PC-3 (cell line): ENCODE results near the gene PREX1. TPM values are rescaled to one million over a fixed set of nuclear protein-coding genes. Genes with fewer than 3 reads are reported as not detected.

Source experiments
- ATAC-seq: fragments of 200-7000 bp; cut with Tn5 transposase; 2 replicates; pipeline ENCODE4 v1.9.1; 2020; ENCODE audit warnings: mild to moderate bottlenecking, moderate library complexity
- BruUV-seq: library from RNA; stranded (reverse); fragments of 400-500 nt; replicated peaks from 2 replicates; lab custom pipeline; 2021; lab: Mats Ljungman, UMichigan
- CTCF ChIA-PET: fragments of 300-600 bp; sonication (Branson Sonifier 250); formaldehyde crosslinking; loops from one replicate; lab custom pipeline; 2022; ENCODE audit warnings: antibody characterized with exemption; lab: Charles Lee
- POLR2A ChIA-PET: fragments of 300-600 bp; sonication (Branson Sonifier 250); formaldehyde crosslinking; loops from one replicate; lab custom pipeline; 2022; ENCODE audit warnings: antibody characterized with exemption; ENCODE audit not compliant: unreplicated experiment; lab: Charles Lee
- DNase-seq: peaks from one replicate; pipeline ENCODE4 v3.0.0-alpha.2; 2015
- H2AFZ ChIP-seq: fragments of 300-600 bp; sonication (generic); 2 replicates; pipeline ENCODE4 v1.6.0; 2016; ENCODE audit warnings: antibody characterized with exemption, low read length
- H3F3A ChIP-seq: fragments of 300-600 bp; sonication (generic); one replicate; pipeline ENCODE4 v1.6.0; 2017; ENCODE audit warnings: antibody characterized with exemption, low read length, control low read depth, mild to moderate bottlenecking; ENCODE audit not compliant: unreplicated experiment
- H3K27ac ChIP-seq: fragments of 300-600 bp; sonication (generic); 2 replicates; pipeline ENCODE4 v1.5.1; 2016; ENCODE audit warnings: mild to moderate bottlenecking, low read length
- H3K27me3 ChIP-seq: fragments of 300-600 bp; sonication (generic); 2 replicates; pipeline ENCODE4 v1.6.1; 2016; ENCODE audit warnings: low read length, mixed read lengths
- H3K36me3 ChIP-seq: fragments of 300-600 bp; sonication (generic); 2 replicates; pipeline ENCODE4 v1.6.1; 2016; ENCODE audit warnings: low read depth, mixed run types, low read length, mixed read lengths
- H3K4me1 ChIP-seq: fragments of 300-600 bp; sonication (generic); 2 replicates; pipeline ENCODE4 v1.5.1; 2016; ENCODE audit warnings: low read length; ENCODE audit not compliant: insufficient read depth
- H3K4me2 ChIP-seq: fragments of 300-600 bp; sonication (generic); 2 replicates; pipeline ENCODE4 v1.6.0; 2016; ENCODE audit warnings: low read length
- H3K4me3 ChIP-seq: fragments of 300-600 bp; sonication (generic); 2 replicates; pipeline ENCODE4 v1.5.1; 2016; ENCODE audit warnings: mild to moderate bottlenecking, low read length, mixed read lengths
- H3K79me2 ChIP-seq: fragments of 300-600 bp; sonication (generic); 2 replicates; pipeline ENCODE4 v1.6.1; 2017; ENCODE audit warnings: low read length, mixed read lengths
- H3K9ac ChIP-seq: fragments of 300-600 bp; sonication (generic); 2 replicates; pipeline ENCODE4 v1.6.0; 2016; ENCODE audit warnings: mild to moderate bottlenecking, low read length
- H3K9me2 ChIP-seq: fragments of 300-600 bp; sonication (generic); replicated peaks from 2 replicates; pipeline ENCODE4 v1.6.1; 2016; ENCODE audit warnings: mixed run types, low read length, mixed read lengths
- H3K9me3 ChIP-seq: fragments of 300-600 bp; sonication (generic); 2 replicates; pipeline ENCODE4 v1.6.1; 2016; ENCODE audit warnings: low read length, mixed read lengths
- H4K20me1 ChIP-seq: fragments of 300-600 bp; sonication (generic); 2 replicates; pipeline ENCODE4 v1.6.1; 2016; ENCODE audit warnings: low read length, mixed read lengths
- EZH2 ChIP-seq: fragments of 300-600 bp; sonication (generic); IDR thresholded peaks from one replicate; pipeline ENCODE4 v1.6.1; 2017; ENCODE audit warnings: antibody characterized with exemption, mild to moderate bottlenecking, low read length; ENCODE audit not compliant: unreplicated experiment
- EZH2phosphoT487 ChIP-seq: fragments of 300-600 bp; sonication (generic); IDR thresholded peaks from 2 replicates; pipeline ENCODE4 v1.6.1; 2018; ENCODE audit warnings: mild to moderate bottlenecking, antibody characterized with exemption, low read length, borderline replicate concordance
- intact Hi-C: fragments of 100-400 bp; cut with micrococcal nuclease; formaldehyde crosslinking; loops from 2 replicates; pipeline ENCODE4 v1.9.0; 2023
- total RNA-seq: library from RNA; depleted of rRNA; stranded (reverse); fragments of >200 nt; gene quantifications from 2 replicates; pipeline ENCODE4 v1.2.3, GENCODE V29; 2014
- TF ChIP-seq, protein P1 (sequence below): fragments of 300-600 bp; sonication (generic); conservative IDR thresholded peaks from 2 replicates; pipeline ENCODE4 v1.5.1; 2017; ENCODE audit warnings: antibody characterized with exemption, low read depth, mild to moderate bottlenecking, low read length

PREX1 gene
- total RNA-seq, 1 experiment from 2014 or later = 22.1 TPM

DNA sequence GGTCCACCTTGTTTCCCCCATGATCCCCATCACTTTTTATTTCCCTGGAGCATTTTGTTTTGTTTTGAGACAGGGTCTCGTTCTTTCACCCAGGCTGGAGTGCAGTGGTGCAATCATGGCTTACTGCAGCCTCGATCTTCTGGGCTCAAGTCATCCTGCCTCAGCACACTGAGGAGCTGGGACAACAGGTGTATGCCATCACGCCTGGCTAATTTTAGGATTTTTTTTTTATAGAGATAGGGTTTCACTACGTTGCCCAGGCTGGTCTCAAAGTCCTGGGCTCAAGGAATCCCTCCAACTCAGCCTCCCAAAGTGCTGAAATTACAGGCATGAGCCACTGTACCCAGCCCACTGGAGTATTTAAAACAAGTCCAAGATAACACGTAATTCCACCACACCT is 179.9 kb downstream of the PREX1 start:
- Histone ChIP-seq H4K20me1 (no peaks in the 10 kb centered on the region), H3K4me2 (no peak overlapping the region), H3K4me1 (no peaks in the 10 kb centered on the region), H3K79me2 (no peaks in the 10 kb centered on the region), H3K9me2 (no peaks in the 10 kb centered on the region), H3K4me3 (no peak overlapping the region), H3K27me3 (no peaks in the 10 kb centered on the region), H3K36me3 (0 out of 2 replicates have a peak, but pooled peaks cover 4% of the 10 kb centered on the region), H3F3A (no peaks in the 10 kb centered on the region), H3K9me3 (no peaks in the 10 kb centered on the region), H3K27ac (no peak overlapping the region), H2AFZ (no peak overlapping the region), H3K9ac (no peak overlapping the region)
- no TSS peak for BruUV-seq
- ATAC-seq (no peak), DNase-seq (no peak)
- intact Hi-C loops = no loop called here
- ChIA-PET POLR2A (no interaction called here), CTCF (no interaction called here)
- TF ChIP-seq EZH2 (no peak), EZH2phosphoT487 (no peak)
- TF ChIP-seq, protein P1, sequence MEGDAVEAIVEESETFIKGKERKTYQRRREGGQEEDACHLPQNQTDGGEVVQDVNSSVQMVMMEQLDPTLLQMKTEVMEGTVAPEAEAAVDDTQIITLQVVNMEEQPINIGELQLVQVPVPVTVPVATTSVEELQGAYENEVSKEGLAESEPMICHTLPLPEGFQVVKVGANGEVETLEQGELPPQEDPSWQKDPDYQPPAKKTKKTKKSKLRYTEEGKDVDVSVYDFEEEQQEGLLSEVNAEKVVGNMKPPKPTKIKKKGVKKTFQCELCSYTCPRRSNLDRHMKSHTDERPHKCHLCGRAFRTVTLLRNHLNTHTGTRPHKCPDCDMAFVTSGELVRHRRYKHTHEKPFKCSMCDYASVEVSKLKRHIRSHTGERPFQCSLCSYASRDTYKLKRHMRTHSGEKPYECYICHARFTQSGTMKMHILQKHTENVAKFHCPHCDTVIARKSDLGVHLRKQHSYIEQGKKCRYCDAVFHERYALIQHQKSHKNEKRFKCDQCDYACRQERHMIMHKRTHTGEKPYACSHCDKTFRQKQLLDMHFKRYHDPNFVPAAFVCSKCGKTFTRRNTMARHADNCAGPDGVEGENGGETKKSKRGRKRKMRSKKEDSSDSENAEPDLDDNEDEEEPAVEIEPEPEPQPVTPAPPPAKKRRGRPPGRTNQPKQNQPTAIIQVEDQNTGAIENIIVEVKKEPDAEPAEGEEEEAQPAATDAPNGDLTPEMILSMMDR = no peak

DNA sequence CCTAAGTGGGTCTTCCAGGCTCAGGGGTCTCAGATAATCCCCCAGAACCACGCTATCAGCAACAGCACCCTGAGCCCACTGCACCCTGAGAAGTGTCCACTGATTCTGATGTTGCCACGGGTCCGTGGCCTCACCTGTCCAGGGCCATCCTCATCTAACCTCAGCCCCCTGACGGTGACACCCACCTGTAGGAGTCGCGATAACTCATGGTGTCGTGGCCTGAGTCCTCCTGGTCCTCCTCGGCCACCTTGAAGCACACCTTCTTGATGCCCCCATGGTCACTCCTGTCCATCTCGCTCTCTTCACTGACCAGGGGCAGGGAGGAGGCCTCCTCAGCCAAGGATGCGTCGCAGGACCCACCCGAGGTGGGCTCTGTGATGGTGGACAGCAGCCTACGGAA is 182.1 kb downstream of the PREX1 start:
- intact Hi-C loops = no loop called here
- no peak overlapping the region for H3K4me3 ChIP-seq
- no peaks in the 10 kb centered on the region for H3K27me3 ChIP-seq
- H2AFZ ChIP-seq = no peak overlapping the region
- POLR2A ChIA-PET = no interaction called here
- CTCF ChIA-PET = no interaction called here
- H3K79me2 ChIP-seq = no peaks in the 10 kb centered on the region
- no peak overlapping the region for H3K4me2 ChIP-seq
- H3K4me1 ChIP-seq = no peaks in the 10 kb centered on the region
- no TSS peak for BruUV-seq
- H3F3A ChIP-seq = no peaks in the 10 kb centered on the region
- TF ChIP-seq EZH2phosphoT487 = no peak
- TF ChIP-seq EZH2 = no peak
- TF ChIP-seq, protein P1 = no peak
- H3K9me2 ChIP-seq = no peaks in the 10 kb centered on the region
- no peak overlapping the region for H3K27ac ChIP-seq
- ATAC-seq (no peak), DNase-seq (no peak)
- no peaks in the 10 kb centered on the region for H4K20me1 ChIP-seq
- H3K9ac ChIP-seq = no peak overlapping the region
- H3K9me3 ChIP-seq = no peaks in the 10 kb centered on the region
- 0 out of 2 replicates have a peak, but pooled peaks cover 4% of the 10 kb centered on the region for H3K36me3 ChIP-seq

DNA sequence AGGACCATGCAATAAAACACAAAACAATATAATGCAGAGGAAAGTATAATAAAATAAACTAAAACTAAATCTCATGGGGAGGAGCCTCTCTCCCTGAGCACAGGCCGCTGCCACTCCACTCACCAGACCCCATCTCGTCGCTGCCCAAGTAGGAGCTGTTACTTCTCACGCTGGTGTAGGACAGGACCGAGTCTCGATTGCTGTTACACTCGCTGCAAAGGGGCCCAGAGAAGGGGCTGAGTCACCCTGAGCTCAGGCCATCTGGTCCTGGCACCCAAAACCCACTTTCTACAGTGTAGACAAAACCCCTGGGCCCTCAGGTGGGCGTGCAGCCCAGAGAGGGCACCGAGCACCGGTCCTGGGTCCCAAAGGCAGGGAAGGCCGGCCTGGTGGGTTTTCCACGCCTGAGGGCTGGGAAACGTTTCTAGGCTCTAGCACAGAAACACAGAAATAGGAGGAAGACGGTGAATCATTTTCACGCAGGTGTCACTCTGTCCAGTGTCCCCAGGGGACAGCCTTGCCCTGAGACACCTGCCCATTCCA is 183.4 kb downstream of the PREX1 start:
- DNase-seq (no peak), ATAC-seq (no peak)
- Histone ChIP-seq H3K27ac (no peak overlapping the region), H3F3A (no peaks in the 10 kb centered on the region), H3K27me3 (no peaks in the 10 kb centered on the region), H3K79me2 (no peaks in the 10 kb centered on the region), H3K9me3 (no peaks in the 10 kb centered on the region), H3K9ac (no peak overlapping the region), H3K4me1 (no peaks in the 10 kb centered on the region), H3K9me2 (no peaks in the 10 kb centered on the region), H3K4me2 (no peak overlapping the region), H3K4me3 (no peak overlapping the region), H3K36me3 (no peaks in the 10 kb centered on the region), H4K20me1 (no peaks in the 10 kb centered on the region), H2AFZ (no peak overlapping the region)
- BruUV-seq = no TSS peak
- POLR2A ChIA-PET = no interaction called here
- intact Hi-C loops = no loop called here
- TF ChIP-seq, protein P1 = no peak
- TF ChIP-seq EZH2 (no peak), EZH2phosphoT487 (no peak)
- CTCF ChIA-PET = no interaction called here
